ENCODE measurements around the gene SFN.

GRCh38 chr1:26882696-26883463 lies 19.9 kb downstream of the SFN start:
- TF ChIP-seq CTCF (IDR thresholded peaks at IDR 0.05) (no peak), NR2C2 (CRISPR knock-in tag; IDR thresholded peaks at IDR 0.05) (no peak), ETV6 (CRISPR knock-in tag; IDR thresholded peaks at IDR 0.05) (no peak), PREB (CRISPR knock-in tag; IDR thresholded peaks at IDR 0.05; ENCODE audit: borderline replicate concordance) (no peak), MLX (CRISPR knock-in tag; IDR thresholded peaks at IDR 0.05) (no peak), GTF2I (CRISPR knock-in tag; conservative IDR thresholded peaks at IDR 0.05) (no peak), MAX (CRISPR knock-in tag; IDR thresholded peaks at IDR 0.05) (no peak), RORB (CRISPR knock-in tag; IDR thresholded peaks at IDR 0.05) (no peak), USF2 (CRISPR knock-in tag; IDR thresholded peaks at IDR 0.05) (no peak), ZBTB21 (CRISPR knock-in tag; IDR thresholded peaks at IDR 0.05; ENCODE audit: borderline replicate concordance) (no peak), PRDM15 (CRISPR knock-in tag; IDR thresholded peaks at IDR 0.05) (no peak), E2F1 (CRISPR knock-in tag; IDR thresholded peaks at IDR 0.05) (no peak), ZNF281 (CRISPR knock-in tag; IDR thresholded peaks at IDR 0.05) (no peak)

Data from WTC11 (cell line).